NCI-H345 treated with DMSO at 0.1 percent for 48 hours (cell line): ENCODE results near the gene NID2.

Source experiments
- DNase-seq: peaks from one replicate; lab custom pipeline; 2025; ENCODE audit not compliant: unreplicated experiment; lab: John Stamatoyannopoulos, UW

NID2 gene

GRCh38 chr14:52031781-52032180 lies 37.1 kb downstream of the NID2 start:
- no peak for DNase-seq

- no peak for DNase-seq
These were observed 39.0 kb downstream of the NID2 start for GRCh38 chr14:52029881-52030280.

GRCh38 chr14:52026901-52027300 lies 42.0 kb downstream of the NID2 start:
- DNase-seq, result no peak

DNA sequence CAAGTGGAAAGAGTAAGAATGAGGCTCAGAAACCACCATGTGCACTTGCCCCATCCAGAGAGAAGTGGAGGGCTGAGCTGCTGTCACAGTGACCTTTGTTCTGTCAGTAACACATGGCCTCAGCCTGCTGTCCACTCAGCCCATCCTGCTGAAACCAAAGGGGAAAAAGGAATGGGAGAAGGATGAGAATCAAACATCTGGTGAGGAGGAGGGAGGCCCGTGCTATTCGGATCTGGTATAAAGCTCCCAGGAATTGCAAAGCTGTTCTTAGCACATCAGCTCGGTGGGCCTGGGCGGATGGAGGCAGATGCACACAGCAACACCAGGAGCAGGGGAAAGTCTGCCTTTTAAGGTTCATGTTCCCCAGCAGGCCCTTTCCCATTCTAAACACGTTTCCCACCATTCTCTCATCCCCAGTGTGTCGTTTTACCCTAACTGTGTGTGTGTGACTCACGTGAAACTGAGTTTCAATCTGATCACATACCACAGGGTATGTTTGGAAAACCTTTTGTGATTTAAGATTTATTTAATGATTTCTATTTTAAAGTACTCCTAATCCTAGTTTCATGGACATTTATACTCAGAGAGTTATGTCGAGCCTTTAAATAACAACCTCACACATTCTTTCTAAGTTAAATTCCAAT lies 42.7 kb downstream of the NID2 start:
- DNase-seq, result no peak

- no peak for DNase-seq
These were observed 43.5 kb downstream of the NID2 start for GRCh38 chr14:52025310-52025709.

GRCh38 chr14:52023518-52023917 lies 45.3 kb downstream of the NID2 start:
- no peak for DNase-seq

DNA sequence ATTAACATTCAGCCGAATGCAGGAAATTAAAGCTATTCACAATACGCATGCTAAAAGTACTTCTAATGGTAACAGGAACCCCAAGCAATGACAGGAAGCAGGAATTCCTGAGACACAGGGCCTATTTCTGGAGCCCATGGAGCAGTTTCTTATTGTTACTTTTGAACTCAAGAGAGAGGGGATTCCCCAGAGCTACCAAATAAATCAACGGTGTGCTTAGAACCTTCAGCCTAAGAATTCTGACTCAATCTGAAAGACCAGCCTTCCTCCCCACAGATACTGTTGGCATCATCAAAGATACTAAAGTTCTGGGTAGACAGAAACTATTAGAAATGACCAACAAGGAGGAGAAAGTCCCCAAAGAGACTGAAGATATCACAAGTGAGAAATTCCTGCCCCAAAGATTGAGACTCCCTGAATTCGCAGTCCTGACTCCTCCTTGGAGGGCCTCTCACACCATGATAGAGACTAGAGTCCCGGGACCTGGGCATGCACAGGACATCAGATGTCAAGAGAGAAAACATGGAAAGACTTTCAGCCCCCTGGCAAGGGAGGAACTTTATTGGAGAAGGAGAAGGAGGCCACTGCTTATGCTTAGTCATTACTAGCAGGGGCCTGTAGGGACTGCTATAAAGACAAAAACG lies 46.8 kb downstream of the NID2 start:
- DNase-seq, result no peak

DNA sequence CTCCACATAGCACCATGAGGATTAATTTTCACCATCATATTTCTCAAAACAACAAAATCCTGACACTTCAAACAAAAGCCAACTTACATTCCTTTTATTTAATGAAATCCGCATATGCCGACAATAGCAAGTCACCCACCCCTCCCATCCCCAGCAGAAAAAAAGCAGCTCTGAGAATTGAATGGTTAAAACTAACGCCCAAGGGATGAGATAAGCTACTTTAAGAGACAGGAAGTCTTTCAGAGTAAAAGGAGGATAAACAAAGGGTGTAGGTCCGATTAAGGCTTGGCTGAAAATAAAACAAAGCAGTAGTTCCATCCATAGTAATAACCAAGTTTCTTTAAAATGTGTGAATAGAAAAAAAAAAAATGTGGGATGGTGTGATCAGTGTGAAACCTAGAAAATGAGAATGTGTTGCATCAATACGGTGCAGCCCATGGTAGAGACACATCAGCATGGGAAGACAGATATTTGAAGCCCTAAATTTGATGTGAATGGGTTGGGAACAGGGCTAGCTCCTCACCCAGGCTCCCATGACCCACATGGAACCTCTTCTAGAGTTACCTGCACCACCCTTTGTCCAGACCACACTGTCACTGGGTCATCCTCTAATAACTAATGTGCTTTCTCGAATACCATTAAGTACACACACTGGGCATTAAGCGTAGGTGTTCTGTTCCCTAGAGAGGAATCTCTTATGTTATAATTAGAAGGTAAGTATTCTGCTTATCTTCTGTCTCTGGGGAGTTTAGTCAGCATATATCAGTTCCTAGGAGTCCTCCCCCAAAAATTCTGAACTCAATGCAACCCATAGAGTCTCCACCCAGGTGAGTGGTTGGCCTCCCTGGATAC lies 47.8 kb downstream of the NID2 start:
- no peak for DNase-seq

GRCh38 chr14:52020161-52020714 lies 48.6 kb downstream of the NID2 start:
- DNase-seq, result no peak

DNA sequence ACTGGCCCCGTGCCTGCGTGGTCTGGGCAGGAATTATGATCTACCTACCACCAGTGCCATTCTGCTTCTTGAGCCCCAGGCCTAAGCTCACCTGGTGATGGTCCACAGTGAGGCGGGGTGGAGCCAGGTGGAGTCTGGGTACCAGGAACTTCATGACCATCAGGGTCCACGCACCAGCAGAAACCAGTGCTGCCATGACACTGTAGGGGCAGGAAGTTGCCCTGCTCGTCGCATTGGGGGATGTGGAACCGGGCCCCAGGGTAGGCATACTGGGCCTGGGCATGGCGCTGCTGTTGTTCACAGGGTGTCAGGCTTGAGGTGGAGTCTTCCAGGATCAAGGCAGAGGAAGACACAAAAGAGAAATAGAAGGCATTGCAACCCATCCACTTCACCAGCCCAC lies 49.9 kb downstream of the NID2 start:
- DNase-seq, result no peak

DNA sequence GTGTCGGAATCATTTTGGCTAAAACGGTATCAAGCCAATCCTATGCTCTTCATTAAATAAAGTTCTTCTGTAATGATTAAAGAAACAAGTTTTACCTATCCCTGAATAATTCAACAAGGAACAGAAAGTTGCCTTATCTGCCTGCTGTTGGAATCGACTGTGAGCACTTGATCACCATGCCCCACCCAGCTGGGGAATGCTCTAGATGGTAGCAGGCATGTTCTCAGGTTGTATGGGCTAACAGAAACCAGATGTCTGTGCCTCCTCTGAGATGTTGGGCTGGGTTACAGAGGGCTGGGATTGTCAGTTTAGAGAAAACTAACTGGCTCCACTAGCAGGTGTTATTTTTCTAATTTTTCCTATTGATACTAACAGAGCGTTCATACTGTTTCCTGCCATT lies 50.6 kb downstream of the NID2 start:
- DNase-seq, result no peak

- no peak for DNase-seq
These were observed 53.3 kb downstream of the NID2 start for GRCh38 chr14:52015411-52016030.

- no peak for DNase-seq
These were observed 54.1 kb downstream of the NID2 start for GRCh38 chr14:52014601-52015267.

- no peak for DNase-seq
These were observed 54.8 kb downstream of the NID2 start for GRCh38 chr14:52013984-52014600.

DNA sequence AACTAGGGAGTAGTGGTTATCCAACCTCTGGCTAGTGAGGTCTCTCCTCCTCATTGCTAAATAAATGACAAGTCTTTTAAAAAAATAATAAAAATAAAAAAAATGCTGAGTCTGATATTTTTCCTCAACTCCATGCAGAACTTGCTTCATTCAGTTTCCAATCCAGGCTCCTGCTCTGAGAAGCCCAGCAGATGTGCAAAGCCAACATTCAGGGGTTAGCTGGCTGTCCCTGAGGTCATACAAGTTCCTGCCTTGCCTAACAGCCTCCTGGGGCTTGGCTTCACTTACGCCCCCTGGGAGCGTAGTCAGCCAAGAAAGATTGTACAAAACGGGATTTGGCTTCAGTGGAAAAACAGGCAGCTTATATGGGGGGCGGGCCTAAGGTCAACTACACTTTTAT lies 56.2 kb downstream of the NID2 start:
- DNase-seq, result no peak

- no peak for DNase-seq
These were observed 57.3 kb downstream of the NID2 start for GRCh38 chr14:52011523-52011922.

- DNase-seq, result no peak
These were observed 58.6 kb downstream of the NID2 start for GRCh38 chr14:52010173-52010693.

GRCh38 chr14:52008136-52008535 lies 60.7 kb downstream of the NID2 start:
- DNase-seq, result no peak

- DNase-seq, result no peak
These were observed 61.2 kb downstream of the NID2 start for GRCh38 chr14:52007637-52008036.

DNA sequence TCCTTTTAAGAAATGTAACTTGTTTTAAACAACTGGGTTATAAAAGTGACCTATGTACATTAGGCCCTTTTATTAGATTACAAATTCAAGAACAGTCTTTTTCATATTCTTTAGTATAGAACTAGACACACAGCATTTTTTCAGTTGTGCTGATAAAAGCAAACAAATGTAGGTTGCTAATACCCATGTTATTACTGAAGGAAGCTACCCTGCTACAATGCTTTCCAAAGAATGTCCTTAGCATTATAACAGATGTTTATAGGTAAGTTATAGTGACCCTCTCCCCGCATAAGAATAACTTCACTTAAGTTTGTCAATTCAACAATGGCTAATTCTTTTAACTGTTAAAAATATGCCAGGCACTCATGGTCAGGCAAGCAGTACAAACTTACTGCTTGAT lies 61.6 kb downstream of the NID2 start:
- DNase-seq, result no peak
